Osteoblast (primary cell): ENCODE data around the gene NELL1. TPM values are rescaled to one million over a fixed set of nuclear protein-coding genes. Genes with fewer than 3 reads are reported as not detected.

ENCODE experiments used
- DNase-seq: peaks from one replicate; pipeline ENCODE4 v3.0.0; 2011; ENCODE audit warnings: low spot score, mixed read lengths; ENCODE audit not compliant: insufficient read length; ENCODE audit errors: missing footprints
- H2AFZ ChIP-seq: 2 replicates; pipeline ENCODE4 v1.6.0; 2011; ENCODE audit warnings: mild to moderate bottlenecking, low read length
- H3K27ac ChIP-seq: 2 replicates; pipeline ENCODE4 v1.5.1; 2011; ENCODE audit warnings: mild to moderate bottlenecking, low read depth, low read length, moderate library complexity
- H3K27me3 ChIP-seq: 2 replicates; pipeline ENCODE4 v1.6.0; 2012; ENCODE audit warnings: mild to moderate bottlenecking, control low read depth, inconsistent platforms, low read length, moderate library complexity; ENCODE audit not compliant: insufficient read depth
- H3K36me3 ChIP-seq: 2 replicates; pipeline ENCODE4 v1.5.1; 2011; ENCODE audit warnings: mild to moderate bottlenecking, low read length, control low read depth, moderate library complexity; ENCODE audit not compliant: insufficient read depth
- H3K4me1 ChIP-seq: 2 replicates; pipeline ENCODE4 v1.5.1; 2011; ENCODE audit warnings: mild to moderate bottlenecking, low read length, control low read depth, moderate library complexity; ENCODE audit not compliant: insufficient read depth
- H3K4me2 ChIP-seq: 2 replicates; pipeline ENCODE4 v1.6.0; 2011; ENCODE audit warnings: mild to moderate bottlenecking, low read length; ENCODE audit not compliant: insufficient read depth
- H3K4me3 ChIP-seq: fragments of 200-600 bp; sonication (generic); 3 replicates; pipeline ENCODE4 v1.5.1; 2012; ENCODE audit warnings: mild to moderate bottlenecking, low read length, inconsistent platforms; ENCODE audit not compliant: insufficient read depth
- H3K79me2 ChIP-seq: 2 replicates; pipeline ENCODE4 v1.6.0; 2012; ENCODE audit warnings: mild to moderate bottlenecking, low read length, control low read depth, inconsistent platforms; ENCODE audit not compliant: insufficient read depth
- H3K9me3 ChIP-seq: 2 replicates; pipeline ENCODE4 v1.5.1; 2011; ENCODE audit warnings: low read depth, low read length, control low read depth
- H4K20me1 ChIP-seq: 2 replicates; pipeline ENCODE4 v1.6.0; 2012; ENCODE audit warnings: mild to moderate bottlenecking, low read length, control low read depth; ENCODE audit not compliant: insufficient read depth
- CTCF ChIP-seq: IDR thresholded peaks from 2 replicates; pipeline ENCODE4 v1.5.1; 2011; ENCODE audit warnings: mild to moderate bottlenecking, low read depth, low read length, moderate library complexity; ENCODE audit errors: extremely low read depth
- total RNA-seq: library from RNA; depleted of rRNA; stranded (reverse); fragments of >200 nt; gene quantifications from 2 replicates; pipeline ENCODE4 v1.2.3, GENCODE V29; 2012

The NELL1 gene
- total RNA-seq, 1 donor: not detected

DNA sequence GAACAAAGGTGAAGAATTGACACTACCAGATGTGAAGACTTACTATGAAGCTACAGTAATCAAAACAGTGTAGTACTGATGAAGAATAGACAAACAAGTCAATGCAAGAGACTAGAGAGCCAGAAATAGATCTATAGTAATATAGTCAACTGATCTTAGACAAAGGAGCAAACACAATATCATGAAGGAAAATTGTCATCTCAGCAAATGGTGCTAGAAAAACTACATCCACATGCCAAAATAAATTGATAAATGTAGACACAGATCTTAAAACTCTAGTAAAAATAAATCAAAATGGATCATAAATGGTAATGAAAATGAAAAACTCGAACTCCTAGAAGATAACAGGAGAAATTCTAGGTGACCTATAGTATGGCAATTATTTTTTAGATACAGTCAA is 609.5 kb downstream of the NELL1 start:
- Histone ChIP-seq H3K27me3 (no peaks in the 10 kb centered on the region), H3K9me3 (peaks cover 3% of the 10 kb centered on the region), H3K4me2 (no peak overlapping the region), H2AFZ (no peak overlapping the region), H3K36me3 (no peaks in the 10 kb centered on the region), H4K20me1 (no peaks in the 10 kb centered on the region), H3K79me2 (no peaks in the 10 kb centered on the region), H3K4me3 (no peak overlapping the region), H3K4me1 (no peaks in the 10 kb centered on the region), H3K27ac (no peak overlapping the region)
- TF ChIP-seq CTCF: no peak
- no peak for DNase-seq

- H3K9me3 ChIP-seq: peaks cover 4% of the 10 kb centered on the region
- H3K4me1 ChIP-seq: no peaks in the 10 kb centered on the region
- no peaks in the 10 kb centered on the region for H4K20me1 ChIP-seq
- no peak for TF ChIP-seq CTCF
- DNase-seq: no peak
- H2AFZ ChIP-seq: no peak overlapping the region
- no peaks in the 10 kb centered on the region for H3K79me2 ChIP-seq
- H3K27ac ChIP-seq: no peak overlapping the region
- H3K27me3 ChIP-seq: no peaks in the 10 kb centered on the region
- no peaks in the 10 kb centered on the region for H3K36me3 ChIP-seq
- H3K4me2 ChIP-seq: no peak overlapping the region
- H3K4me3 ChIP-seq: no peak overlapping the region
Observed at GRCh38 chr11:21285104-21285503, 615.7 kb downstream of the NELL1 start.

GRCh38 chr11:21289686-21290085 is 620.3 kb downstream of the NELL1 start:
- DNase-seq: no peak
- no peaks in the 10 kb centered on the region for H3K36me3 ChIP-seq

GRCh38 chr11:21295508-21295907 is 626.1 kb downstream of the NELL1 start:
- Histone ChIP-seq H3K36me3 (no peaks in the 10 kb centered on the region), H3K4me1 (no peaks in the 10 kb centered on the region), H3K79me2 (no peaks in the 10 kb centered on the region), H3K9me3 (peaks cover 2% of the 10 kb centered on the region), H3K27me3 (no peaks in the 10 kb centered on the region), H2AFZ (no peak overlapping the region), H3K27ac (no peak overlapping the region), H4K20me1 (no peaks in the 10 kb centered on the region), H3K4me3 (no peak overlapping the region), H3K4me2 (no peak overlapping the region)
- DNase-seq: no peak
- TF ChIP-seq CTCF: no peak

More at GRCh38 chr11:21289686-21290085, 620.3 kb downstream of the NELL1 start:
- Histone ChIP-seq H3K4me2 (no peak overlapping the region), H3K4me1 (no peaks in the 10 kb centered on the region), H3K4me3 (no peak overlapping the region), H3K9me3 (no peaks in the 10 kb centered on the region), H3K27me3 (no peaks in the 10 kb centered on the region), H4K20me1 (no peaks in the 10 kb centered on the region), H3K27ac (no peak overlapping the region), H2AFZ (no peak overlapping the region), H3K79me2 (no peaks in the 10 kb centered on the region)
- no peak for TF ChIP-seq CTCF
